Measurements from ENCODE around the gene SETD6.
A peak's percentile ranks its signal among the peaks of the same experiment; 100 is the strongest.

The SETD6 gene

DNA sequence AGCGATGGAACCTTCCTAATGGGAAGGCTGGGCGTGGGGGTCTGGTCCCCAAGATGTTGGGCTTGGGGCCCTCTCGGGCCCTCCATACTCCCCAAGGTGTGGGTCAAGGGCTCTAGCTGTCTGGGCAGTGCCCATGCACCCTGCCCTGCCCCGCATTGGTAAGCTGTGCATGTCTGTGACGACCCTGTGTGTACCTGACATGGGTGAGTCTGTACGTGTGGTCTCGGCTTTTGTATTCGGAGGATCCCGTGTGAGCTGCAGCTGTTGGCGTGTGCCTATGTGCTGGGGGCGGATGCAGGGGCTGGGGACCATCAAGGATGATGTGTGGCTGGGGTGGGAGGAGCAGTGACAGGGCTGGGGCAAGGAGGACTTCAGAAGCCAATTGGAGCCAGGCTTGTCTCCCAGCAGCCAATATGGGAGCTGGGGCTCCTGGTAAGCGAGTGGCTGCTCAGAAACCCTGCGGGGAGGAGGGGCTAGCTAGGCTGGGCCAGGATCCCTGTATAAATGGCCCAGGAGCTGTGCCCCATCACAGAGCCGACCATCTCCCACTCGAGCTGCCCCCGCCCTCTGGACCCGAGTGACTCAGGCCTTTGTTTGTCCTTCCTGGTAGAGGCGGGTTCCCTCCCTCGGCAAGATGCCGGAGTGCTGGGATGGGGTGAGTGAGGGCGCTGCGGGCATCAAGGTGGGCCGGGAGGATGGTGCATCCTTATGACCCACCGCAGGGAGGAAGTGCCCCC is 15.5 kb upstream of the SETD6 start, which contains the start of gene NDRG4:
Gene NDRG4, plus strand, starts transcription at position 529 of the 737 bp plus-strand sequence. Its CDS starts 106 bp downstream, at position 635.
- DNase-seq (ENCODE audit: low spot score) (peak; percentile 80), ATAC-seq (ENCODE audit: low read depth) (peak; percentile 73)
- Histone ChIP-seq H3K27ac (ENCODE audit: poor library complexity, severe bottlenecking) (no peak within 1 kb of the TSS), H3K36me3 (ENCODE audit: low read depth) (no peaks in the 10 kb centered on the region), H3K4me3 (ENCODE audit: severe bottlenecking) (peak within 1 kb of the TSS; percentile 24), H3K4me1 (ENCODE audit: insufficient read depth, poor library complexity, severe bottlenecking) (no peaks in the 10 kb centered on the region), H3K9me3 (ENCODE audit: severe bottlenecking) (no peaks in the 10 kb centered on the region), H3K27me3 (ENCODE audit: insufficient read depth, poor library complexity, severe bottlenecking) (no peaks in the 10 kb centered on the region)
- TF ChIP-seq, protein P1, sequence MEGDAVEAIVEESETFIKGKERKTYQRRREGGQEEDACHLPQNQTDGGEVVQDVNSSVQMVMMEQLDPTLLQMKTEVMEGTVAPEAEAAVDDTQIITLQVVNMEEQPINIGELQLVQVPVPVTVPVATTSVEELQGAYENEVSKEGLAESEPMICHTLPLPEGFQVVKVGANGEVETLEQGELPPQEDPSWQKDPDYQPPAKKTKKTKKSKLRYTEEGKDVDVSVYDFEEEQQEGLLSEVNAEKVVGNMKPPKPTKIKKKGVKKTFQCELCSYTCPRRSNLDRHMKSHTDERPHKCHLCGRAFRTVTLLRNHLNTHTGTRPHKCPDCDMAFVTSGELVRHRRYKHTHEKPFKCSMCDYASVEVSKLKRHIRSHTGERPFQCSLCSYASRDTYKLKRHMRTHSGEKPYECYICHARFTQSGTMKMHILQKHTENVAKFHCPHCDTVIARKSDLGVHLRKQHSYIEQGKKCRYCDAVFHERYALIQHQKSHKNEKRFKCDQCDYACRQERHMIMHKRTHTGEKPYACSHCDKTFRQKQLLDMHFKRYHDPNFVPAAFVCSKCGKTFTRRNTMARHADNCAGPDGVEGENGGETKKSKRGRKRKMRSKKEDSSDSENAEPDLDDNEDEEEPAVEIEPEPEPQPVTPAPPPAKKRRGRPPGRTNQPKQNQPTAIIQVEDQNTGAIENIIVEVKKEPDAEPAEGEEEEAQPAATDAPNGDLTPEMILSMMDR (IDR thresholded peaks at IDR 0.05; ENCODE audit: poor library complexity, severe bottlenecking), result no peak

DNA sequence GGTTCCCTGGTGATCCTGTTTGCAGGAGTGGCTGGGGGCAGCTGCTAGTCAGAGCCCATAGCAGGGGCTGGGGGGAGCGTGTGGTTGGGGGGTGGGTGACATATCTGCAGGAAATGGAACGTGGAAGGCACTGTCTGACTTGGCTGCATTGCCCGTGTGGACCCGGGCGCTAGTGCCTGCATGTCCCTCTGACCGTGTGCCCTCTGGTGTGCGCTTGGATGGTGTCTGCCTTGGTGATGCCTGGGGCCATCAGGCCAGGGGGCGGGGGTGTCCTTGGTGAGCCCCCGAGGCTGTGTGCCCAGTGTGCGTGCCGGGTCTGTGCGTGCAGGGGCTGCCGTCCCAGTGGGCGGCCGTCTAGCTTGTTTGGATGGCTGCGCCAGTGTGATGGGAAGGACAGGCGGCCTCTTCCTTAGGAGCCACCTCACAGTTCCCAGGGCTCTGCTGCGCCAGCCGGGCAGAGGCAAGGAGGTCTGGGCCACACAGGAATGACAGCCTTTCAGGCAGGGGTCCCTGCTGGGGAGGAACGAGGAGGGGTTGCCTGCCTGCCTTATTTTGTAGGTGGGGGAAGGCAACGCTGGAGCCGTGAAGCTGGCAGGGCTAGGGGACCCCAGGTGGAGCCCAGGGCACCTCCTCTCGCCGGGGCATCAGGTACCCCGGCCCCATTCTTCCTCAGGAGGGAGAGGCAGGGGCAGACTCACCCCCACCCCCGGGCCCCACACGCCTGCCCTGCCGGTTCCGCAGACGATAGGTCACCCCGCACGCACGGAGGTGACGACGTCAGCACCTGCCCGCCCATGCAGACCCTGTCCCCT is 14.7 kb upstream of the SETD6 start:
- H3K9me3 ChIP-seq (ENCODE audit: severe bottlenecking), result no peaks in the 10 kb centered on the region
- H3K27ac ChIP-seq (ENCODE audit: poor library complexity, severe bottlenecking), result no peak overlapping the region
- peak overlapping the region; percentile 24 for H3K4me3 ChIP-seq (ENCODE audit: severe bottlenecking)
- ATAC-seq (ENCODE audit: low read depth) (peak; percentile 13; the same call in 2 of the 3 replicates), DNase-seq (ENCODE audit: low spot score) (peak; percentile 65)
- no peaks in the 10 kb centered on the region for H3K4me1 ChIP-seq (ENCODE audit: insufficient read depth, poor library complexity, severe bottlenecking)
- TF ChIP-seq, protein P1 (IDR thresholded peaks at IDR 0.05; ENCODE audit: poor library complexity, severe bottlenecking), result no peak
- H3K27me3 ChIP-seq (ENCODE audit: insufficient read depth, poor library complexity, severe bottlenecking), result no peaks in the 10 kb centered on the region
- H3K36me3 ChIP-seq (ENCODE audit: low read depth), result no peaks in the 10 kb centered on the region

DNA sequence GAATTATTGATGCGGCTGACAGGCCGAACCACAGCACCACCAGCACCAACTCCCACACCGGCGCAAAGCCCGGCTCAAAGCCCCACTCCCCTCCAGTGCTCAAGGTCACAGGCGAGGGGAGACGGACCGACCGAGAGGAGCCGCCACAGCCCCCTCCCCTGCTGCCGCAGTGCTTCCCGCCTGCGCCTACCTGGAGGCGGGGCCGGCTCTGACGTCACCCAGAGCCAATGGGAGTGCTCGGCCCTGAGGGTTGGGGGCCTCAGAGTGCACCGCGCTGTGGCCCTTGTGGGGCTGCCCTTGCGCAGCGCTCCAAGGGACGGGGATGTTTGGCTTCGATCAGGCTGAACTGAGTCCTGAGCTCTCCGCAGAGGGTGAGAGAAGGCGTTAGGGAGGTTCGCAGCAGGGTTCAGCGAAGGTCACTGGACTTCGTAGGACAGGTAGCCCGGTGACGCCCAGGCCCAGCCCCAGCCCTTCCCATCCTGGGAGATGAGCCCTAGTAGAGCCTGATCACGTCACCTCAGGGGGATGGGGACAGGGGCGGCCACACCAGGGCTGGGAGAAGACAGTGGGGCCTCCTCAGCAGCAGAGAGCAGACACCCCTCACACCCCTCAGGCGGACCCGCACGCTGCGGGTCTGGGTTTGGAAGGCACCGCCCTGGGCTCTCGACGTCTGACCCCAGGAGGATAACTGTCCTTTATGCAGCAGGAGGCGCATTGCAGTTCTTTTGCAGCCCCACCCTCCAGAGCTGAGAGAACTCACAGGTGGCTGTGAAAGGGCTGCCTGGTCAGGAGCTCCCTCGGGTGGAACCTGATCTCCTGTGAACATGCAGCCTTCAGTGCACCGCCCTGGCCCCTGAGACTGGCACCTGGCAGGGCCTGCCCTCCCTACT is 13.8 kb upstream of the SETD6 start:
- Histone ChIP-seq H3K27me3 (ENCODE audit: insufficient read depth, poor library complexity, severe bottlenecking) (no peaks in the 10 kb centered on the region), H3K4me1 (ENCODE audit: insufficient read depth, poor library complexity, severe bottlenecking) (no peaks in the 10 kb centered on the region), H3K4me3 (ENCODE audit: severe bottlenecking) (peak overlapping the region; percentile 24), H3K27ac (ENCODE audit: poor library complexity, severe bottlenecking) (no peak overlapping the region), H3K36me3 (ENCODE audit: low read depth) (no peaks in the 10 kb centered on the region), H3K9me3 (ENCODE audit: severe bottlenecking) (no peaks in the 10 kb centered on the region)
- TF ChIP-seq, protein P1 (IDR thresholded peaks at IDR 0.05; ENCODE audit: poor library complexity, severe bottlenecking), result no peak
- DNase-seq (ENCODE audit: low spot score), result peak; percentile 56
- ATAC-seq (ENCODE audit: low read depth), result peak; percentile 11; the same call in 1 of the 3 replicates

DNA sequence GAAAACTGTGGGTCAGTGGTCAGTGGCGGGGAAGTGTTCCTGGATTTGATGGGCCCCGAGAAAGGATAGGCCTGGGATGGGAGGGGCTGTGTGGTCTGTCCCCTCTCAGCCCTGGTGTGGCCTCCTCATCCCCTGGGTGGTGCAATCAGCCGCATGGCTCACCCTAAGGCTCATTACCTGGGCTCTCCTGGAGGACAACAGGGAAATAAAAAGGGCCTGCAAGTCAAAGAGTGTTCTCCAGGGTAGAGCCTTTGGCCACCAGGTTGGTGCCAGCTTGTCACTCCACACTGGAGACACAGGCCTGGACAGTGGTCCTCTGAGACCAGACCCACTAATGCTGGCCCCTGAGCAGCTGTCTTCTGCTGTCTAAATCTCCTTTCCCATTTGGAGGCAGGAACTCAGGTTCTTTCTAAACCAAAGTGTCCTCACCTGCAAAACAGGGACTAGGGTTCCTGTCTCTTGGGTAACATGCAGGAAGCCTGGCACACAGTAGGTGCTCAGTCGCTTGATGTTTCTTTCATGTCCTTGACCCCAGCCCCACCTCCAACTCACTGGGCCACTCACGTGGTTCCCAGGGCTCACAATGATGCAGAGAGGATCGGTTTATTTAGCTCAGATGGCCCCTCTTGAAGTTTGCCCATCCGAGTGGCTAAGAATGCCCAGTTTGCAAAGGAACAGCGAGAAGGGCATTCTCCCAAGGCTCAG is 12.9 kb upstream of the SETD6 start:
- Histone ChIP-seq H3K27me3 (ENCODE audit: insufficient read depth, poor library complexity, severe bottlenecking) (no peaks in the 10 kb centered on the region), H3K4me1 (ENCODE audit: insufficient read depth, poor library complexity, severe bottlenecking) (no peaks in the 10 kb centered on the region), H3K36me3 (ENCODE audit: low read depth) (no peaks in the 10 kb centered on the region), H3K4me3 (ENCODE audit: severe bottlenecking) (no peak overlapping the region), H3K9me3 (ENCODE audit: severe bottlenecking) (no peaks in the 10 kb centered on the region), H3K27ac (ENCODE audit: poor library complexity, severe bottlenecking) (no peak overlapping the region)
- no peak for ATAC-seq (ENCODE audit: low read depth)
- peak; percentile 28 for DNase-seq (ENCODE audit: low spot score)
- TF ChIP-seq, protein P1 (IDR thresholded peaks at IDR 0.05; ENCODE audit: poor library complexity, severe bottlenecking), result no peak
